Stimulated activated CD8-positive, alpha-beta memory T cell treated with anti-CD3 and anti-CD28 coated beads, Interleukin-15, amount 100 ng/mL, for 1 hour (primary cell): ENCODE measurements around the gene EEFSEC.

Source experiments
- DNase-seq: peaks from one replicate; pipeline ENCODE4 v3.0.0-alpha.2; 2020; ENCODE audit warnings: low read depth

Gene EEFSEC

DNA sequence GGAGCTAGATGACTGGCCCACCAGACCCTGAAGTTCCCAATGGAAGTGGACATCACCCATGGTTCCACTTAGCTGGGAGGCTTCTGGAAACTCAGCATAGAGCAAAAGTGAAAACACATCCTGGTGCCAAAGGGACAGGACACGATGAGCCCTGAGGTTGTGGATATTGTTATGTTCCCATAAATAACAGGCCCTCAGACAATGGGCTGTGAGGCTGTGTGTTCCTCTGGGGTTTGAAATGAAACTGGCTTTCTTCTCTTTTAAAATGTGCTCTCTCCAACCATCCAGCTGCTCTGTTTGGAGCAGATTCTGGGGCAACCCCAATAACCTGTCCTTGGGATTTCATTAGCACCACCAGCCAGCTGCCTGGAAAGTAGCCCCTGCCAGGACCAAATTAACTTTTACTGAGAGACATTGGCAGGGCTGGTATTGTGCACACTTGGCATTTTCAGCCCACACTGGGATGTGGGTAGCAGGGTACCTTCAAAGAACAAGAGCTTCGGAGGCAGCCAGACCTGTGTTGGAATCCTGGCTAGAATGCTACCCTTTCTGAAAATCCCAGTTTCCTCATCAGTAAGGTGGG lies 215.9 kb downstream of the EEFSEC start:
- DNase-seq, result no peak

DNA sequence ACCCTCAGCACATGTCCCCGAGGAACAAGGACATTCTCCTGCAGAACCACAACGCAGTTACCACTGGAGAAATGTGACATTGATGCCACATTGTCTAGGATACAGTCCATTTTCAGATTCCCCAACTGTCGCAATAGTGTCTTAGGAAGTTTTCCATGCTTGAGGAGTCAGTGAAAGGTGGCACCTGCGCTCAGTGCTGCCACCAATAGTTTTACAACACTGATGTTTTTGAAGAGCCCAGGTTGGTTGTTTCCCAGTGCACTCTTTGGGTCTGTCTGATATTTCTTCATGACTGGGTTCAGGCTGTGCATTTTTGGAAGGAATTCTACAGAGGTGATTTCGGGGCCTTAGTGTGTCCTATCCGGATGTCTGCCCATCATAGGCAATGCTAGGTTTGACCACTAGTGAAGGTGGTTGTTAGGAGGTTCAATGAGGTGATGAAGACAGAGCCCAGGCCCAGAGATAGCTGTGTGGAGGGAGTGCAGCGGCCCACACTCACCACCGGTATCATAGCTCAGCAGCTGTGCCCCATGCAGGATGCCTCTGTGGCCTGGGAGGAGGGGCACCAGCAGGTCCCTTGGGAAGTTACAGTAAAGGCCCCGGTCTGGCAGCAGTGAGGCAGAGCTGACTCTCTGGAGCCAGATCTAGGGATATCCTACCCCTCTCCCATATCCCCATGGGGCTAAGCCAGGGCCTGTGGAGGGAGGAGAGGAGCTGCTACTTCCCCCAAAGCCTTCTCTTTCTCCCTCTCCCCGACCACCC lies 216.8 kb downstream of the EEFSEC start:
- DNase-seq, result no peak

DNA sequence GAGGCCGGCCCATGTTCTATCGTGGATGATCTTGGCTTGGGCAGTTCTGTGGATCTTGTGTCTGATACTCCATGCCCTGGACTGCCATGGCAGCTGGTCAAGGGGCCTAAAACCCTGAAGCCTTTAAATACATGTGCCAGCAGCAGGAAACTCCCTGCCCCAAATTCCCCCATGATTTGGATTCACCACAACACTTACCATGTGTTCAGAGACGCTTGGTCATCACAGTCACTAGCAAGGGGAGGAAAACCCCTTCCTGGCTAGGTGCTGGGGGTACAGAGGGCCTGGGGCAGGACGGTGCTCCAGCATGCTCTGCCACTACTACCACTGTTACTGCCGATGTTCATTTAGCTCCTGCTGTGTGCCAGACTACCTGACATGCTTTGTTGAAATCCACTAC lies 219.0 kb downstream of the EEFSEC start:
- no peak for DNase-seq

DNA sequence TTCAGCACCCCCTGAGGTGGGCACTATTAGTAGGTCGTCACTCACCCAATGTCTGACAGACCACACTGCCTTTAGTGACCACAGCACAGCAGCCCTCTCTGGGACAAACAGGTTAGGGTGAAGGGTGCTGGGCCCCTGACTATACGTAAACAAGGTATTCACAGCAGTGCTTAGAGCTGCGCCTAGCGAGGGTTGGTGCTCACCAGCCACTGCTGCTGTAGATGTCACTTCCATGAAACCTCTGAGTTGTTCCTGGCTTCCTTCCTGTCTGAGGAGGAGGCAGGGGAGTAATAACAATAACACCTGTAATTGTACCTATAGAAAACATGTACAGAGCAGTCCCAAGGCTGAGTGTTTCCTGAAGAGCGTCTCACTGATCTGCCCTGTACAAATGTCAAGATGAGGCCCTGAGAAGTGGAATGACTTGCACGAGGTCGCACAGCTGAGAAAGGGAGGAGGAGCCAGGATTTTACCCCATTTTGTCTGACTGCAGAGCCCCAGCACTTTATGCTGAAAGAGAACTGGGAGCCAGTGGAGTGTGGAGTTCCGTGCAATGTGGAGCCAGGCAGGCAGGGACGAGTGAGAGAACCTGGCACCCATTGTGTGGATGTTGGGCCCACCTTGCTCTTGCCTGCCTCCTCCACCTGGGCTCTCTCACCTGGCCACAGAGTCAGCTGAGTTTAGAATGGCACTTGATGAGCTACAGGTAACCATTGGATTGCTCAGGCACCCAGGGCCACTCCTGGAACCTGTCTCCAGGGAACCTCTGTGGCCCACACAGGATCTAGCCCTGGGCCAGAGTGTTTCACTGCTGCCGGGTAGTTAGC lies 219.6 kb downstream of the EEFSEC start:
- no peak for DNase-seq

DNA sequence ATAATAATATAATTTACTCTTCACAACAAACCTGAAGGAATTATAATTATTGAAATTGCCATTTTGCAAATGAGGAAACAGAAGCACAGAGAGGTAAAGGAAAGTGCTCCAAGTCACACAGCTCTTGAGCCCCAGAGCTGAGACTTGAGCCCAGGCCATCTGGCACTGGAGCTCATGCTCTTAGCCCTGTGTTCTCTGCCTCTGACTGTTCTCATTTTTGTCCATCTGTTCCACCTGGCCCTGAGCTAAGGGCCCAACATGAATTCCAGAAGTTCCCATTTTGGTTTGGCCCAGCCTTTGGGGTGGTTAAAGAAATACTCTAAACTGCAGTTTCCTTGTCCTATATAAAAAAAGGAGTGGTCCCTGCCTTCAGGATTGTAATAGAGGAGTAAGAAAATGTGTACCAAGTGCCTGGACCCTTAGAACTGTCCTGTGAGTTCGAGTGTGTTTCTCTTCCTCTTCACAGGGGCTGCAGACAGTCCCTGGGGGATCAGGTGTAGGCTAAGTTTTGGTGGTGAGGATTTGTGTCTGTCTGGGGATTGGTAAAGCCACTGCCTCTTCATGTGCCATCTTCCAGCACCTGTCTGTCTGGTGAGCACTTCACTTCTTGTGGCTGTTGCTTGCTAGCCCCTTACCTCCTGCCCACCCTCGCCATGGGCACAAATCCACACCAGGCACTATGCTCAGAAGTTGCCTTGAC lies 221.6 kb downstream of the EEFSEC start:
- DNase-seq, result no peak

DNA sequence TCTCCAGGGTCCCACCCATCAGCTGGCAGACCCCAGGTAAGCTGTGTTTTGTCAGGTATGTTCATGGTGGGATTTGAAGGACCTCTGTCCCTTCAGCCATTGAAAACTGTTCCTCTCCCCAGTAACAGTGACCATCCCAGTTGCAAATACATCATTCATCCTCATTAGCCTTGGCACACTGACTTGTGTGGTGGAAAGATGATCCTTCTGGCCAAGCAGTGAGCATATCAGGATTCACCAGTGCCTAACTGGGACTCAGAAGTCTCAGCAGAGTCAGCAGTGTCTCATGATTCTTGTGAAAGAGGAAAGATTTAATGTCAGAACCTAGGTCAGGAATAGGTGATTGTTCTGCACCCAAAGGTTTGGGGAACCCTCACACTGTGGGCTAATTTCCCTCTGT lies 223.2 kb downstream of the EEFSEC start:
- no peak for DNase-seq

DNA sequence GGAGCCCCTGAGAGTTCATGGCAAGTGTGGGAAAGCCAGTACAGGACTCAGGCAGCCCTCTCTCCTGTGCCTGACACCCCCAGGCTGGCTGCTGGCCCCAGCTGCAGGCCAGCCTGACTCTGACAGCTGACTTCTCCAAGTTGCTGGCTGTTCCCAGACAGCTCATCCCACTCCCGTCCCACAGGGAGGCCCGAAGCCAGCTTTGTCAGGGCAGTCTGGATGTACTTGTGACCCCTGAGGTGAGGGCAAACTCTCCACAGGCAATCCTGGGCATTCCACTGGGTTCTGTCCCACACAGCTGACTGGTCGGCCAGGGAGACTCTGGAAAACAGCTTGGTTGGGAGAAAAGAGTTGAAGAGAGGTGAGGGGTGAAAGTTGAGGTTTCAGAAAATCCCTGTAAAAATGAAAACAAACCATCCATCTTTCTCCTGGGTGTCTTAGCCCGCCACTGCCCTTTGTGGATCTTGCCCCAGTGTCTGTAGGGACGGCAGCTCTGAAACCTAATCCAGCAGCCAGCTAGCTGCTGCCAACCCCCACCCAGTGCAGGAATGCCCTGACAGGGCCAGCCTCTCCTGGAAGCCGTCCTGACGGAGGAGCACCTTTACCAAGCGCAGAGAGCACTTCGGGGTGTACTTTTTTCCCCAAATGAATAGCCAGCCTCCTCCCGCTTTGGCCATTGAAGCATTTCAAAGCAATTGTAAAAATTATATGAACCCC lies 225.5 kb downstream of the EEFSEC start:
- DNase-seq, result no peak

DNA sequence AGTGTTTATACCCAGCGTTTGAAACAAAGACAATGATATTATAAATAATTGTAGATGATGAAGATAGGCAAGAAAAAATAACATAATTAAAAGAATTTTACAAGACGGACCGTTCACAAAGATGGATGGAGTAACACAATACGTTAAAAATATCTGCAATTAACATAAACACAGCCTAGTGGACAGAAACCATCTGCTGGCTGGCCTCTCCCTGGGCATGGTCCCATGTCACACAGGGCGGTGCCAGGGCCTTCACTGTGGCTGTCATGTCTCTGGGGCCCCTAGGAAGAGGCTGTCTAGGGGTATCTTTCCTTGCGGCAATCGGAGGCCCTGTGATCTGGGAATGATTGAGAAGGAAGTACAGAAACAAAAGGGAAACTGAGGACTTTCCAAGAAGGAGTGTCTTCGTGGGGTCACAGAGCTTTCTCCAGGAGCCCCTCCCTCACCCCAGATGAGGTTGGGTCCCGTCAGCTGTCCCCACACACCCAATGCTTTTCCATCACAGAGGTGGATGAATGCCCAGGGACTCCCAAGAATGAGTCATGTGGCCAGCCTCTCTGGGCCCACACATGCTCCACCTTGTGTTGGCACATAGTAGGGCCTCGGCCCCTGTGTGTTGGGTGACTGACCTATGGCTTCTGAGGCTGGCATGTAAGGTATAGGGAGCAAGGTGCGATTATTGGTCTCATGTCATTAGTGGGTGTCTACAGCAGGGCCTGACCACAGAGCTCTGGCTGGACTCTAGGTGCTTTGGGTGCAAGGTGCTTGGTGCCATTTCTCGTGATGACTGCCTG lies 226.3 kb downstream of the EEFSEC start:
- DNase-seq, result no peak

DNA sequence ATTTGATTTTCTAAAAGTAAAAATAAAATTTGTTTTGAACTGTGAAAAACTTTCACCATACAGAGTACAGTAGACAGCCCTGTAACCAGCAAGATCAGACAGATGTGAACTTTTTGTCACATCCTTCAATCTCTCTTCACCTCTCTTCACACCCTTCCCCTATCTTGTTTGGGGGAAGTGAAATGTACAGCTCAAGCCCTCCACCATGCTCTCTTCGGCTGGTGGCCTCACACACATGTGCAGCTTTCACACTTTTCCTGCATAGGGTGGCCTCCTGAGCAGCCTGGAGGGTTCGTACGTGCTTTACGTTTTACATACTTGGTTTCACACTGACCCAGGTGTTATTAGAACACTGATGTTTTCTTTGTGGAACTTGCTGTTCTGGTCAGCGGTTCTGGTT lies 227.0 kb downstream of the EEFSEC start:
- no peak for DNase-seq

DNA sequence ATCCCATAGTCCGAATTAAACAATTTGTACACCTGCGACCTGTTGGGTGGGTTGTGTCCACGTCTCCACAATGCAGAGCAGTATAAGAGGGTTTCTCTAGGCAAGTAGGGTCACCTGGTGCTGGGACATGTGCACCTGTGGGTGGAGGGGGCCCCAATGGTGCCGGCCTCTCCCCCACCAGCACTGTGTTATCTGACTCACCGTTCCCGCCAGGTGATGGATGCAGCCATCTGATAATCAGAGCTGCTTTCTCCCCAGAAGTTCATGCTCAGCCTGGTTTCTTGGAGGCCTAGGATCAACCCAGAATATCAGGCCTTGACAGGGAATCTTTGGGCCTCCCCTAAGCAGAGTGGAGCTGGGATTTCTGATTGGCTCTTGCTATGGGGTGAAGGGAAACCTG lies 227.4 kb downstream of the EEFSEC start:
- DNase-seq, result no peak

DNA sequence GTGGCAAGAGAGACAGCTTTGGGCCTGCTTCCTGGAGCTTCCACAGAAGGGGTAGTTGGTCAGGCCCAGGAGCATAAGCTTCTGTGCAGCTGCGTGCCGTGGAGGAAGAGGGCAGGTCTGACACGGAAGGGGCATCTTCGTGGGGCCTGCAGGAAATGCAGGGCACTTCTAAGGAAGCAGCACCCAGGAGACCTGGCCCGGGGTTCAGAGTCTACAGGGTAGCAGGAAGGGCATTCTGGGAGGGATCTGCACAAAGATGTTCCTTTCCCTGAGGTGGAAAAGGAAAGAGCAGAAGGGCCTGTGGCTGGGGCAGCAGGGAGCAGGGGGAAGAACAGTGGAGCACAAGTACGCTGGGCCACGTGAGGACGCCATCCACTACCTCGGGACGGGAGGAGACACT lies 228.3 kb downstream of the EEFSEC start:
- DNase-seq, result no peak

DNA sequence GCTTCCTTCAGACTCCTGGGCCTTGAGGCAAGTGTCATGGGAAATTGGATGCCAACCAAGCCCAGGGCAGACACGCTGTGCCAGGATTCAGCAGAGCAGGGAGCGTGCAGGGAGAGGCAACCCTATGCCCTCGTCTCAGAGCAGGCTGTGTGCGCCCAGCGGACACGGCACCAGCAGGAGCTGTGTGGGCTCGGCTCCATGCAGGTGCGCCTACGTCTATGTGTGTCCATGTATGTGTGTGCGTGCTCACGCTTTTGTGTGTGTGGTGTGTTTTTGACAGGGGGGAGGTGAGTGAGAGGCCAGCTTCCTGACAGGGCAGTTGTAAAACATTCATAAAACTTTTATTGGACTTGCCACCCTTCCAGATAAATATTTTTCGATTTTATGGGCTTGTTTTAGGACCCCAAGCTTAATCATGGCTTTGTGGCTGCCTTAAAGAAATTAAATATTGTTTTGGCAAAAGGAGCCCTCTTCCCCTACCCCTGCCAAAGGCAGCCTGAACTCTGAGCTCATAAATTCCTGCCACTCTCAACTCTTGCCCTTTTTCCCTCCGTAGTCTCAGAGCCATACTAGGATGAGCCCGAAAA lies 229.0 kb downstream of the EEFSEC start:
- DNase-seq, result no peak

DNA sequence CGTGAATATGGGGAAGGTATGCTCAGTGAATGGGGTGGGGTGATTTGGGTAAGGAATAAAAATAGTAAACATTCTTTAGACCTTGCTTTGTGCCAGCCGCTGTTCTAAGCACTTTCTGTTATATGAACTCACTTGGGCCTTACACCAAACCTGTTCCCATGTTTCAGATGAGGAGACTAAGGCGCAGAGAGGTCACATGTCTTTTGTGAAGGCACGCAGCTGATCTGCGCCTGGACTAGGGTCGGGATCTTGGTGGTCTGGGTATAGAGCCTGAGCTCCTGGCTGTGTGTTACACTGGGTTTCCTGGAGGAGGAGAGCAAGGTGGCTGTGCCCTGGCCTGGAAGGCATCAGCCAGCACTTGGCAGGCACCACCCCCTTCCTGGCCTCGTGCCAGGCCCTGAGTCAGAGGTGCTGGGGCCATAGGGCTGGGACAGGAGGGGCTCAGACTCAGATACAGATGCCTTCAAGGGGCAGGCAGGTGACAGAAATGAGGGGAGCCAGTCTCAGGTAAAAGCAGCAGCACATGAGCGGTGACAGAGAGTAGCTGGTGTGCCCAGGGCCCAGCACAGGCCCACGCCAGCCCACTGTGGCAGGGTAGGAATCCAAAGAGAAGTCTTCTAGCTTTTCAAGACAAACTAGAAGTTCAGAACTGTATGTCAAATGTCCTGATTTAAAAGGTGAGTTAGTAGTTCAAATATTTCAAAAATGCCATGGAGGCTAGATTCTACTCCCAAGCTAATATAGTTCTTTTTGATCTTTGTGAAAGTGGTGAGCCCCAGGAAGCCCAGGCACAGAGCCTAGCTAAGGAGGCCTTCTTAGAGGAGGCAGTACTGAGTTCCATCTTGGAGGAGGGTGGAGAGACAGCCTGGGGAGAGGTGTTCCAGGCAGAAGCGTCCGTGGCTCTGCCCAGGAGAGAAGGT lies 230.3 kb downstream of the EEFSEC start:
- DNase-seq, result no peak

DNA sequence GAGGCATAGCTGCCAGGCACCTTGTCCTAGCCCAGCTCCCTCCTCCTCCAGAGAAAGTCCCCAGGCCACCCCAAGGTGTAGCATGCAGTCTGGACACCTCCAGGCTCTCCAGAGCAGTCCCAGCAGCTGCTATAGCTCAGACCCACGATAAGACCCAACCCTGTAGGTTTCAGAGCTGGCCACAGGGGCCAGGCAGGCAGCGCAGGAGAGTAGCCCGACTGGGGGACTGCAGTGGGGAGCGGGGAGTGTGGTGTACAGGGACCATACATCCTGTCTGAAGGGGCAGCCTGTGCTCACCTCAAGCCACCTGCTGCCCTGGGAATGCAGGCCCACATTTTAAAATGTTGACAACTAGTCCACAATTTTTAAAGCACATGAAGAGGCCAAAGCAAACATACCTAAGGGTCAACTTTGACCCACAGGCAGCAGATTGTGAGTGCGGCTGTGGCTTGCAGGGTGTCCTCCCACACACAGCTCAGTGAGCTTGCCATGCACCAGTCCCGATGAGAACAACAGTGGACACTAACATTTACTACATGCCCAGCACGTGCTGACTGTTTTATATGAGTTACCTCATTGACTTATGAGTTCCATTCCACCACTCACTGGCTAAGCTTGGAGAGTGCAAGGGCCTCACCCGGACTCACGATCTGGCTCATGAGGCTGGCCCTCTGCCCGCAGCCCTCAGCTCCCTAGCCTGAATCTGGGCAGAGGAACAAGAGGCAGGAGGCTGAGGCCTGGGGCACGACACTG lies 232.0 kb downstream of the EEFSEC start:
- DNase-seq, result no peak

DNA sequence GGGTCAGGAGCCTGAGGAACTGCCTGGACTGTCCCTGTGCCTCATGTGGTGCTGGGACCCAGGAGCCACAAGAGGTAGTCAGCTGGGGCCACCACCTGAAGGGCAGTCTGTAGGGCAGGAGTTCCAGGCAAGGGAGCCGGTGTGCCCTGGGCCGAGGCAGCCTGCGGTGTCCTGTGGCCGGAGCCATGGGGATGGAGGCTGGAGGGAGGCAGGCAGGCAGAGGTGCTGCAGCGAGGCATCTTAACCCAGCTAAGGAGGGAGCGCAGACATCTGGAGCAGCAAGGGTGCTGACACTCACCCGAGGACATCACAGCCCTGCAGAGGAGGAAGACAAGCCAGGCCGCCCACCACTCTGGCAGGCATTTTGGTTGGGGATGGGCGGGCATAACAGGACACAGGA lies 235.7 kb downstream of the EEFSEC start:
- DNase-seq, result no peak

DNA sequence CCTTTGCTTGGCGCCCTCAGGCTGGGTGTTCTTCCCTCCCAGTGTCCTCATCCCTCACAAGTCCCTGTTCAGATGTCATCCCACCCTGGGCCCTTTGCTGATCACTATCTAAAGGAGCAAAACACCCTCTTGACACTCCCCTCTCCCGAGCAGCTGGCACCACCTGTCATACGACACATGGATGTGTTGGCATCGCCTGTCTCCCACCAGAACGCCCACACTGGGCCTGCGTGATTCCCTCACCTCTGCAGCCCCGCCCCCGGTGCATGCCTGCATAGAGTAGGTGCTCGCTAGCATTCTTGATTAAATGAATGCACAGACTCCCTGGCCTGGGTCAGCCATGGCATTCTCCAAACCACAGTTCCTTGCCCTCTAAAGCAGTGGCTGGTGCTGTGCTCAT lies 237.6 kb downstream of the EEFSEC start:
- no peak for DNase-seq

DNA sequence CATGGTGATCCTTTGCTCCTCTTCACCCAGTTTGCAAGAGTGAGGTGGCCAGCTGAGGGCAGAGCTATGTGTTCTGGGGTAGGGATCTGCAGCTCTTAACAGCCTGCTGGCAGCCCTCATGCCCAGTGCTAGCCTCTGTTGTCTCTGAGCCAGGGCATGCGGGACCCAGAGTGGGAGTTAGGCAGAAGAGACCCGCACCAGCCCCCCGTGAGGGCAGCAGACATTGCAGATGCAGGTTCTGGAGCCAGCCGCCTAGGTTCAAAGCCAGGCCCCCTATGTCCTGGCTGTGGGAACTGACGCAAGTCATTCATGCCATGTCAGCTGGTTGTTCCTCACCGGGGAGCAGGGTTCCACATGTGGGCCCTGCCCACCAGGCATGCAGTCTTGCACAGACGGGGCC lies 238.7 kb downstream of the EEFSEC start:
- no peak for DNase-seq

DNA sequence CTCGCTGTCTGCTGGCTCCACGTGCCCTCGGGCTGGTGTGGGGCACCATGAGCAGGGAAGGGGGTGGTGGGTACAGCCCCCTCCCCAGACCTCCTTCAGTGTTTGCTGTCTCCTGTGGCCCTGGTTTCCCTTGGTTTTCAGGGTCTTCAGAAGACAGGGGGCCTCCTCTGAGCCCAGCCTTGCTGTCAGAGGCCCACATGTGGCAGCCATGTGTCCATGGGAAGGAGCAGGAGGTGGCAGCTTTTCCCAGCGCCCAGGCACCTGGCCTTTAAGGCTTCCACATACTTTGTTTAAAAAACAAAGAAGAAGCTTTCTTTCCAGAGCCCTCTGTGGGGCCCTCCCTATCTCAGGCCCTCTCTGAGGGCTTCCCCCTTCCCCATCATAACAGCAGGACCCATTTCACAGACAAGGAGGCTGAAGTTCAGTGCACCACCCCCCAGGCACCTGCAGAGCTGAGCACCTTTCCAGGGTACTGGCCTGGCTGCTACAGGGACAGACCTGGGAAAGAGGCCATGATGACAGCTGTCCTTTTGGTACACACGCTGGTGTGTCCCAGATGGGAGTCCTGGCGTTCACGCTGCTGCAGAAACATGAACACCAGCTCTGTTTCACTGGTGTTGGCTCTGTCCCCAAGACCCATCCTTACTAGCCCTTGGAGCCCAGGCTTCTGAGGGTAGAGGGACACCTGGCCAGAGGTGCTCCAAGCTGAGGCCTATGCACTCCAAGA lies 239.7 kb downstream of the EEFSEC start:
- DNase-seq, result no peak
